Endothelial cell of umbilical vein (primary cell): Measurements from ENCODE around the gene ZNF263. TPM values are rescaled to one million over a fixed set of nuclear protein-coding genes. Genes with fewer than 3 reads are reported as not detected.

Experiments
- BruUV-seq: library from RNA; stranded (reverse); fragments of 400-500 nt; replicated peaks from 2 replicates; lab custom pipeline; 2021; lab: Mats Ljungman, UMichigan
- CTCF ChIA-PET: fragments of 300-600, 350-600 bp; sonication (Branson Sonifier 250); formaldehyde crosslinking; loops from one replicate; lab custom pipeline; 2021; ENCODE audit warnings: antibody characterized with exemption, inconsistent platforms; lab: Charles Lee
- POLR2A ChIA-PET: fragments of 300-600, 350-600 bp; sonication (Branson Sonifier 250); formaldehyde crosslinking; loops from one replicate; lab custom pipeline; 2021; ENCODE audit warnings: antibody characterized with exemption, inconsistent platforms; lab: Charles Lee
- DNase-seq: peaks from one replicate; pipeline ENCODE4 v3.0.0-alpha.2; 2011; ENCODE audit warnings: low read depth, low spot score
- FAIRE-seq: peaks from 2 replicates; lab custom pipeline; 2011; peaks lifted over from hg19 to GRCh38; lab: Jason Lieb, UNC
- H2AFZ ChIP-seq: 2 replicates; pipeline ENCODE4 v1.6.0; 2012; ENCODE audit warnings: low read depth, low read length, control low read depth, inconsistent platforms
- H3K27ac ChIP-seq: 2 replicates; pipeline ENCODE4 v1.5.1; 2011; ENCODE audit warnings: low read depth, mild to moderate bottlenecking, control low read depth, low read length, moderate library complexity; ENCODE audit not compliant: insufficient read depth
- H3K27me3 ChIP-seq, 2 experiments: 2 replicates each; pipeline versions ENCODE4 v1.6.0 to v1.6.1; 2011; ENCODE audit warnings: low read length in 2 of 2, mixed read lengths in 1 of 2; ENCODE audit not compliant: control insufficient read depth in 2 of 2, insufficient read depth in 2 of 2
- H3K36me3 ChIP-seq, 2 experiments: 2 replicates in 1 of 2; 3 replicates in 1 of 2; pipeline ENCODE4 v1.5.1; 2011; ENCODE audit warnings: low read length in 2 of 2, mild to moderate bottlenecking in 1 of 2, moderate library complexity in 1 of 2; ENCODE audit not compliant: control insufficient read depth in 2 of 2, insufficient read depth in 2 of 2; ENCODE audit errors: extremely low read depth in 1 of 2
- H3K4me1 ChIP-seq: 3 replicates; pipeline ENCODE4 v1.5.1; 2011; ENCODE audit warnings: mild to moderate bottlenecking, low read length; ENCODE audit not compliant: control insufficient read depth, insufficient read depth; ENCODE audit errors: extremely low read depth
- H3K4me2 ChIP-seq: 2 replicates; pipeline ENCODE4 v1.6.1; 2011; ENCODE audit warnings: low read length, control low read depth, mixed read lengths; ENCODE audit not compliant: insufficient read depth
- H3K4me3 ChIP-seq, 3 experiments: fragments of 200-600 bp in 1 of 3; sonication (generic), shearing (Covaris generic) in 1 of 3; replicated peaks in 1 of 3; 2 replicates each; pipeline ENCODE4 v1.5.1; 2011 to 2016; ENCODE audit warnings: control low read depth in 3 of 3, low read length in 3 of 3, mild to moderate bottlenecking in 2 of 3, inconsistent platforms in 1 of 3, low read depth in 1 of 3, moderate library complexity in 1 of 3; ENCODE audit not compliant: insufficient read depth in 1 of 3
- H3K79me2 ChIP-seq: 2 replicates; pipeline ENCODE4 v1.6.0; 2012; ENCODE audit warnings: low read length, inconsistent platforms; ENCODE audit not compliant: control insufficient read depth, insufficient read depth
- H3K9ac ChIP-seq: replicated peaks from 2 replicates; pipeline ENCODE3; 2011; ENCODE audit warnings: low read length, control low read depth; ENCODE audit not compliant: insufficient read depth; ENCODE audit errors: extremely low read depth
- H3K9me1 ChIP-seq: replicated peaks from 3 replicates; pipeline ENCODE4 v1.6.0; 2011; ENCODE audit warnings: mild to moderate bottlenecking, low read length; ENCODE audit not compliant: control insufficient read depth, insufficient read depth; ENCODE audit errors: extremely low read depth
- H3K9me3 ChIP-seq: replicated peaks from 2 replicates; pipeline ENCODE4 v1.5.1; 2012; ENCODE audit warnings: low read length, inconsistent platforms; ENCODE audit not compliant: control insufficient read depth, insufficient read depth
- H4K20me1 ChIP-seq: replicated peaks from 2 replicates; pipeline ENCODE3; 2011; ENCODE audit warnings: mild to moderate bottlenecking, low read length; ENCODE audit not compliant: control insufficient read depth, insufficient read depth; ENCODE audit errors: extremely low read depth
- CTCF ChIP-seq, 2 donors: IDR thresholded peaks; 1 replicate in 1 of 2; 2 replicates in 1 of 2; pipeline ENCODE4 v1.5.1; 2011; ENCODE audit warnings: low read length in 2 of 2, mild to moderate bottlenecking in 2 of 2, moderate library complexity in 2 of 2, control low read depth in 1 of 2, inconsistent platforms in 1 of 2, low read depth in 1 of 2; ENCODE audit not compliant: insufficient read depth in 1 of 2; ENCODE audit errors: extremely low read depth in 1 of 2
- EZH2 ChIP-seq: IDR thresholded peaks from 2 replicates; pipeline ENCODE4 v1.6.1; 2012; ENCODE audit warnings: borderline replicate concordance, low read depth, mild to moderate bottlenecking, moderate library complexity, low read length, inconsistent platforms; ENCODE audit not compliant: severe bottlenecking
- FOS ChIP-seq: IDR thresholded peaks from 2 replicates; pipeline ENCODE4 v1.6.1; 2011; ENCODE audit warnings: mild to moderate bottlenecking, low read length, moderate library complexity, borderline replicate concordance; ENCODE audit not compliant: insufficient read depth
- GATA2 ChIP-seq: IDR thresholded peaks from 2 replicates; pipeline ENCODE4 v1.7.0; 2011; ENCODE audit warnings: low read depth, mild to moderate bottlenecking, moderate library complexity, mixed read lengths, low read length; ENCODE audit not compliant: insufficient read length, insufficient read depth
- JUN ChIP-seq: IDR thresholded peaks from 2 replicates; pipeline ENCODE4 v1.6.1; 2011; ENCODE audit warnings: borderline replicate concordance, low read depth; ENCODE audit not compliant: insufficient read length, insufficient read depth
- MAX ChIP-seq: IDR thresholded peaks from 2 replicates; pipeline ENCODE4 v1.6.1; 2011; ENCODE audit not compliant: insufficient read depth, insufficient read length
- MYC ChIP-seq: IDR thresholded peaks from one replicate; pipeline ENCODE4 v1.6.1; 2011; ENCODE audit warnings: mild to moderate bottlenecking, low read depth, low read length
- POLR2A ChIP-seq: IDR thresholded peaks from 2 replicates; pipeline ENCODE4 v1.6.1; 2012; ENCODE audit warnings: low read depth, mild to moderate bottlenecking, control low read depth, low read length
- POLR2AphosphoS5 ChIP-seq: IDR thresholded peaks from 2 replicates; pipeline ENCODE4 v1.6.1; 2012; ENCODE audit warnings: low read depth, mild to moderate bottlenecking, control low read depth, low read length, moderate library complexity; ENCODE audit not compliant: insufficient read depth
- dilution Hi-C: fragments of 300-500 bp; cut with MboI; formaldehyde crosslinking; loops from one replicate; pipeline ENCODE4 v1.15.0; 2019; ENCODE audit warnings: low sequenced_read_pairs; ENCODE audit not compliant: extremely low pct_ligation_motif_present
- intact Hi-C: fragments of 100-400 bp; cut with micrococcal nuclease; formaldehyde crosslinking; loops from one replicate; pipeline ENCODE4 v1.10.0; 2022
- polyA plus RNA-seq, 4 experiments: library from polyadenylated mRNA; depleted of rRNA in 3 of 4; stranded (reverse) in 3 of 4; unstranded in 1 of 4; fragments of >200 nt; gene quantifications; 2 replicates each; pipeline versions ENCODE4 v1.2.1 to v1.2.3, GENCODE V29; 2011 to 2012; ENCODE audit warnings: missing spikeins in 1 of 4
- total RNA-seq: library from RNA; stranded (reverse); gene quantifications from 2 replicates; pipeline ENCODE4 v1.2.3, GENCODE V29; 2021

Gene ZNF263
- total and polyA plus RNA-seq, 2 donors (not counting 3 experiments of a cell fraction or from before 2014, with no cell fraction given): 10.9 to 20.8 TPM

GRCh38 chr16:3283543-3284447, 504 bp downstream of the ZNF263 start:
- Histone ChIP-seq H4K20me1 (no peaks in the 10 kb centered on the region), H2AFZ (peak overlapping the region; percentile 55), H3K4me3 (peak overlapping the region; percentile 74 to 79 (median 77)), H3K27ac (peak overlapping the region; percentile 92), H3K4me1 (peaks cover 13% of the 10 kb centered on the region), H3K79me2 (peaks cover 38% of the 10 kb centered on the region), H3K4me2 (peak overlapping the region; percentile 93), H3K9me1 (no peaks in the 10 kb centered on the region), H3K9me3 (peaks cover under 1% of the 10 kb centered on the region), H3K9ac (peak overlapping the region; percentile 86), H3K27me3 (no peaks in the 10 kb centered on the region), H3K36me3 (peaks cover 0 to 9% of the 10 kb centered on the region in 2 experiments)
- BruUV-seq: TSS peak; percentile 38
- dilution Hi-C loops (no loop called here), intact Hi-C loops (loop anchor here (1.0 to 2.0 kb wide), 5 partner anchors 19 to 175 kb away; partner anchors contain the start of genes OR1F1, TIGD7, ZNF174 and ZNF75A)
- ChIA-PET CTCF (interaction anchor here (0.9 to 3.2 kb wide), 6 partner anchors 8 to 173 kb away, joined by 3 to 21 read pairs (median 3); no protein-coding TSS in a partner anchor), POLR2A (interaction anchor here (1.3 to 1.6 kb wide), 4 partner anchors 21 to 217 kb away, joined by 3 to 7 read pairs (median 4); partner anchors contain the start of genes CLUAP1, ZNF174 and ZSCAN32)
- DNase-seq (peak; percentile 19), FAIRE-seq (no peak)
- TF ChIP-seq MYC: no peak
- no peak for TF ChIP-seq EZH2
- no peak for TF ChIP-seq FOS
- TF ChIP-seq POLR2AphosphoS5: no peak

GRCh38 chr16:3285131-3285530, 1.8 kb downstream of the ZNF263 start:
- ChIA-PET CTCF (interaction anchor here (3.2 kb wide), 1 partner anchor 18 kb away, joined by 21 read pairs; no protein-coding TSS in a partner anchor), POLR2A (no interaction called here)
- no peak overlapping the region for H2AFZ ChIP-seq
- H3K9me1 ChIP-seq: no peaks in the 10 kb centered on the region
- no peaks in the 10 kb centered on the region for H3K27me3 ChIP-seq
- H3K79me2 ChIP-seq: peaks cover 43% of the 10 kb centered on the region
- no peak overlapping the region for H3K27ac ChIP-seq
- H3K4me3 ChIP-seq: peak overlapping the region in 2 of 3 experiments; percentile 77 to 79
- BruUV-seq: no TSS peak
- H3K9ac ChIP-seq: no peak overlapping the region
- H3K9me3 ChIP-seq: peaks cover 12% of the 10 kb centered on the region
- peak overlapping the region; percentile 93 for H3K4me2 ChIP-seq
- intact Hi-C loops: no loop called here
- DNase-seq (no peak), FAIRE-seq (no peak)
- no peaks in the 10 kb centered on the region for H4K20me1 ChIP-seq
- TF ChIP-seq JUN: no peak
- no peak for TF ChIP-seq POLR2AphosphoS5
- no peak for TF ChIP-seq POLR2A
- no peak for TF ChIP-seq GATA2
- no peak for TF ChIP-seq FOS
- no peak for TF ChIP-seq CTCF (IDR thresholded peaks at IDR 0.05; ENCODE audit: extremely low read depth in 1 of 2, insufficient read depth in 1 of 2, low read depth in 1 of 2, low read length in 2 of 2)
- TF ChIP-seq MAX: no peak
- no peak for TF ChIP-seq MYC
- TF ChIP-seq EZH2: no peak
- dilution Hi-C loops: no loop called here
- H3K36me3 ChIP-seq: peaks cover 12 to 20% of the 10 kb centered on the region in 2 experiments
- peaks cover 13% of the 10 kb centered on the region for H3K4me1 ChIP-seq
